Mesenchymal stem cell (in vitro differentiated cells and primary cell): Measurements from ENCODE around the gene KIAA0513.

ENCODE experiments used
- DNase-seq: peaks from one replicate; pipeline ENCODE4 v3.0.0-alpha.2; 2013
- H2AFZ ChIP-seq: one replicate; pipeline ENCODE4 v1.6.1; 2013; ENCODE audit warnings: low read depth, mild to moderate bottlenecking, control low read depth, inconsistent platforms, low read length, moderate library complexity
- H2AK5ac ChIP-seq: 2 replicates; pipeline ENCODE4 v1.6.1; 2013; ENCODE audit warnings: low read length, moderate library complexity, mild to moderate bottlenecking, inconsistent platforms; ENCODE audit not compliant: severe bottlenecking
- H2BK120ac ChIP-seq: one replicate; pipeline ENCODE4 v1.6.1; 2013; ENCODE audit warnings: low read depth, mild to moderate bottlenecking, inconsistent platforms, low read length, moderate library complexity
- H2BK12ac ChIP-seq, 2 experiments: one replicate each; pipeline ENCODE4 v1.6.1; 2013; ENCODE audit warnings: inconsistent platforms in 2 of 2, low read length in 2 of 2, mild to moderate bottlenecking in 2 of 2, moderate library complexity in 2 of 2, control low read depth in 1 of 2
- H2BK15ac ChIP-seq: one replicate; pipeline ENCODE4 v1.6.1; 2013; ENCODE audit warnings: mild to moderate bottlenecking, low read depth, inconsistent platforms; ENCODE audit not compliant: poor library complexity, severe bottlenecking
- H2BK5ac ChIP-seq: 2 replicates; pipeline ENCODE4 v1.6.1; 2013; ENCODE audit warnings: low read depth, mild to moderate bottlenecking, low read length, control low read depth, inconsistent platforms; ENCODE audit not compliant: poor library complexity, severe bottlenecking
- H3K14ac ChIP-seq, 2 experiments: one replicate each; pipeline ENCODE4 v1.6.1; 2013; ENCODE audit warnings: inconsistent platforms in 2 of 2, low read length in 2 of 2, control low read depth in 1 of 2, mild to moderate bottlenecking in 1 of 2, moderate library complexity in 1 of 2
- H3K18ac ChIP-seq, 2 experiments: one replicate each; pipeline ENCODE4 v1.6.1; 2013; ENCODE audit warnings: inconsistent platforms in 2 of 2, low read length in 2 of 2, control low read depth in 1 of 2, low read depth in 1 of 2, mild to moderate bottlenecking in 1 of 2
- H3K23ac ChIP-seq, 2 experiments: one replicate each; pipeline ENCODE4 v1.6.1; 2013; ENCODE audit warnings: inconsistent platforms in 2 of 2, low read length in 2 of 2, mild to moderate bottlenecking in 2 of 2, moderate library complexity in 2 of 2, control low read depth in 1 of 2
- H3K27ac ChIP-seq: 2 replicates; pipeline ENCODE4 v1.5.1; 2013; ENCODE audit warnings: mild to moderate bottlenecking, moderate library complexity, low read length, control low read depth, inconsistent platforms; ENCODE audit not compliant: poor library complexity, severe bottlenecking
- H3K27me3 ChIP-seq, 2 experiments: 2 replicates each; pipeline versions ENCODE4 v1.6.1 to v1.7.0; 2013; ENCODE audit warnings: low read length in 2 of 2, mild to moderate bottlenecking in 2 of 2, moderate library complexity in 2 of 2, control low read depth in 1 of 2, inconsistent platforms in 1 of 2; ENCODE audit not compliant: control insufficient read depth in 1 of 2, insufficient read depth in 1 of 2
- H3K36me3 ChIP-seq, 2 experiments: 2 replicates each; pipeline versions ENCODE4 v1.6.1 to v1.7.0; 2013; ENCODE audit warnings: low read length in 2 of 2, control low read depth in 1 of 2, inconsistent platforms in 1 of 2, low read depth in 1 of 2, mild to moderate bottlenecking in 1 of 2; ENCODE audit not compliant: insufficient read depth in 2 of 2, control insufficient read depth in 1 of 2
- H3K4ac ChIP-seq, 2 experiments: one replicate each; pipeline ENCODE4 v1.6.1; 2013; ENCODE audit warnings: inconsistent platforms in 2 of 2, low read length in 2 of 2, mild to moderate bottlenecking in 2 of 2, moderate library complexity in 2 of 2, control low read depth in 1 of 2, low read depth in 1 of 2
- H3K4me1 ChIP-seq: 2 replicates; pipeline ENCODE4 v1.6.1; 2013; ENCODE audit warnings: low read depth, low read length, control low read depth; ENCODE audit not compliant: control insufficient read depth, insufficient read depth
- H3K4me2 ChIP-seq: 2 replicates; pipeline ENCODE4 v1.6.1; 2013; ENCODE audit warnings: low read length, mild to moderate bottlenecking, inconsistent platforms; ENCODE audit not compliant: poor library complexity, severe bottlenecking
- H3K4me3 ChIP-seq, 2 experiments: 2 replicates each; pipeline versions ENCODE4 v1.5.1 to v1.7.0; 2013; ENCODE audit warnings: low read length in 2 of 2, mild to moderate bottlenecking in 2 of 2, control low read depth in 1 of 2, low read depth in 1 of 2; ENCODE audit not compliant: insufficient read depth in 1 of 2
- H3K79me1 ChIP-seq: replicated peaks from 2 replicates; pipeline ENCODE4 v1.6.1; 2013; ENCODE audit warnings: mild to moderate bottlenecking, control low read depth, low read length, inconsistent platforms; ENCODE audit not compliant: poor library complexity, severe bottlenecking
- H3K9ac ChIP-seq: 2 replicates; pipeline ENCODE4 v1.7.0; 2013; ENCODE audit warnings: mild to moderate bottlenecking, low read length, moderate library complexity
- H3K9me3 ChIP-seq: 2 replicates; pipeline ENCODE4 v1.7.0; 2013; ENCODE audit warnings: mild to moderate bottlenecking, low read length; ENCODE audit not compliant: control insufficient read depth
- H4K8ac ChIP-seq: one replicate; pipeline ENCODE4 v1.6.1; 2013; ENCODE audit warnings: inconsistent platforms, mild to moderate bottlenecking, low read length, moderate library complexity
- H4K91ac ChIP-seq: one replicate; pipeline ENCODE4 v1.6.1; 2013; ENCODE audit warnings: mild to moderate bottlenecking, low read length, inconsistent platforms
- WGBS: methylation state at CpG from one replicate; pipeline ENCODE4 v1.1.7; 2013; ENCODE audit warnings: mixed read lengths; 5-methylcytosine and 5-hydroxymethylcytosine counted together

Gene KIAA0513

DNA sequence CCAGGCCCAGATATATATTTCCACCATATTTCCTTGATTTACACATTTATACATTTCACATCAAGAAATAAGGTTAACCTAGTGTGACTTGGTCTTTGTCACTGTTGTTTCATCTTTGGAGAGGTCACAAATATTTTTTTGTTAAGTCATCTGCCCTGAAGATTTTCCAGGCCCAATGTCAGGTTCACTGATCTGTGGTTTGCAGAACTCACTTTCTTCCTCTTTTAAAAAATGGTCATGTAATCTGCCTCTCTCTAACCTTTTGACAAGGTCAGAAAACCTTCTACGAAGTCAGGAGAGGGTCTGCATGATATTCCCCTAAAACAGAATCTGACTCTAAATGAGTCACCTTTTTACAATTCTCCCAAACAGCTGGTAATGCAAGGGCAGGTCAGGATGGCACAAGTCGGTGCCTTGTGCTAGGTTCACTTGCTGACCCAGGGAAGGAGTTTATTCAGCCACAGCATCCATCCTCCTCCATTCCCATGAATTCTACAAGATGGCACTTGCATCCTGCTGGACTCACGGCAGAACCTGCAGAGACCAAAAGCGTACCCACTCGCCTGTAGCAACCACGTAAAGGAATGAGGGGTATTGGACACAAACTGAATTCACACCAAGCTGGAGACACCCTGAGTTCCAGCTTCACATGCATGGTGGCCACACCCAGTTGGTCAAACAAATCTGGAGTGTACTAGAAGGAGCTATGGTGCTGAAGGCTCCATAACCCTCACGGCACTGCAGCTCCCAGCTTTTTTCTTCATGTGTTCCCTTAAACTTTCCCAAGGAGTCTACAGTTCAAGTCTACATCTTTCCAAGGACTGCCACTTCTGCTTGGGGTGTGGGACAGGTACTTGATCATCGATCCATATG is 1.6 kb upstream of the KIAA0513 start:
- H3K9ac ChIP-seq, result peak overlapping the region; percentile 98

DNA sequence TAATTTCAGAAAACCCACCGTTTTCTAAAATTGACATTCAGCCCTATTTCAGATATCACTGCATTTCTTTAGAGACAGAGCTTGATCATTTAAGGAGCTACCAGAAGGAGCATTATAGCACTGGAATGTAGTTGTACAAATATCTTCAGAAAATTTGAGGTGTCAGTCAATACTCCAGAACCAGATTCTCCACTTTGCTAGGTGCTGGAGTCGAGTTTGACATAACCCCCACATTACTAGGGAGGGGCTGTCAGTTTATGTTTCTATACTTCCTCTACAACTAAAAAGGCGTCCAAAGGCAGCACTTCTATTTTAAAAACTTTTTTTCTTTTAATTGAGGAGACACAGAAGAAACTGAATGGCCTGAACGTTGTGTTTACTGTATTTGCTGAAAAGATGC is 892 bp upstream of the KIAA0513 start:
- Histone ChIP-seq H3K27ac (no peak overlapping the region), H3K14ac (no peak overlapping the region), H3K9me3 (no peaks in the 10 kb centered on the region), H3K4me2 (peak overlapping the region; percentile 63), H2BK12ac (no peak overlapping the region), H3K27me3 (no peaks in the 10 kb centered on the region), H3K4me1 (peaks cover 16% of the 10 kb centered on the region), H4K91ac (no peak overlapping the region), H2BK5ac (no peak overlapping the region), H3K79me1 (peaks cover 9% of the 10 kb centered on the region), H3K23ac (no peak overlapping the region), H3K4ac (no peak overlapping the region), H2AFZ (no peak overlapping the region), H3K36me3 (peaks cover 0 to 5% of the 10 kb centered on the region in 2 experiments), H2BK120ac (no peak overlapping the region), H3K4me3 (peak overlapping the region in 1 of 2 experiments; percentile 92), H4K8ac (no peak overlapping the region), H2AK5ac (no peak overlapping the region), H2BK15ac (no peak overlapping the region), H3K18ac (no peak overlapping the region), H3K9ac (peak overlapping the region; percentile 98)
- no peak for DNase-seq
- WGBS, result 82% methylated on average over 3 of the region's 4 CpGs

More for the DNA sequence above, 1.6 kb upstream of the KIAA0513 start:
- Histone ChIP-seq H3K4me2 (no peak overlapping the region), H3K27ac (no peak overlapping the region), H3K4me3 (peak overlapping the region in 1 of 2 experiments; percentile 92), H3K27me3 (no peaks in the 10 kb centered on the region), H2BK15ac (no peak overlapping the region), H3K18ac (no peak overlapping the region), H3K4ac (no peak overlapping the region), H2BK120ac (no peak overlapping the region), H4K91ac (no peak overlapping the region), H3K4me1 (peaks cover 16% of the 10 kb centered on the region), H3K9me3 (no peaks in the 10 kb centered on the region), H3K36me3 (no peaks in the 10 kb centered on the region), H3K23ac (no peak overlapping the region), H4K8ac (no peak overlapping the region), H3K14ac (no peak overlapping the region), H2BK5ac (no peak overlapping the region), H3K79me1 (peaks cover 7% of the 10 kb centered on the region), H2AK5ac (no peak overlapping the region), H2BK12ac (no peak overlapping the region), H2AFZ (no peak overlapping the region)
- WGBS, result 90% methylated on average over 8 of the region's 8 CpGs
- no peak for DNase-seq

DNA sequence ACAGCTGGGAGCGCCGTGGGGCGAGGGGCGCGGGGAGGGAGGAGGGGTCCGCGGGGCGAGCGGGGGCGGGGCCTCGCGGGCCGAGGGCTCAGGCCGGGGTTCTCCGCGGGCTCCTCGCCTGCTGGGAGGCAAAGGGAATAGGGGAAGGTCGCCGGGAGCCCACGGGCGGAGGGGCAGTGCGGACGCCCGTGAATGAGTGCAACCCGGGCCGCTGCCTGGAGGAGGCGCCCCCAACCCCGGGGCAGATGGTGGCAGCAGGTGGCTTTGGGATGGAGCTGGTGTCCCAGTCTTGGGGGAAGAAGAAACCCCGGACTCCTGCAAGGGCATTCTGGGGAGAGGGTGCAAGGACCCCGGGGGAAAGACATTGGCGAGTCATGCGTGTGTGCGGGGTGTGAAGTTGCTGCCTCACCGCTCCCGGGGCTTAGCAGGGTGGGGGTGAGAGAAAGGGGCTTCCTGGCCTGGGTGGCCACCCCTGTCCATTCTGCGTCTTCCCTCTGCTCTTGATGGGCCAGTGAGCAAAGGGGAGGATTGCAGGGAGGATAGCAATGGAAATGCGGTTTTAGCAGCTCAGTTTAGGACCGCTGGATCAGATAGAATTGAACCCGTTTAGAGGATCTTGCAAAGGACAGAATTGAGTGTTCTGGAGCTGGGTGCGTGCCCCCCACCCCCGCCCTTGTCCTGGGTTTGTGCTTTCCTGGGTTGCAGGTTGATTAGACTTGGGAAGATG is 526 bp downstream of the KIAA0513 start:
- Histone ChIP-seq H2BK120ac (peak overlapping the region; percentile 93), H2AK5ac (no peak overlapping the region), H3K4me1 (peaks cover 17% of the 10 kb centered on the region), H2AFZ (peak overlapping the region; percentile 33), H3K27ac (no peak overlapping the region), H3K4me2 (peak overlapping the region; percentile 90), H3K23ac (peak overlapping the region in 1 of 2 experiments; percentile 14), H2BK5ac (no peak overlapping the region), H3K36me3 (peaks cover 6 to 13% of the 10 kb centered on the region in 2 experiments), H3K4ac (peak overlapping the region in 1 of 2 experiments; percentile 71), H4K91ac (peak overlapping the region; percentile 66), H3K9me3 (no peaks in the 10 kb centered on the region), H3K27me3 (no peaks in the 10 kb centered on the region), H3K14ac (peak overlapping the region in 1 of 2 experiments; percentile 13), H2BK15ac (peak overlapping the region; percentile 89), H3K18ac (peak overlapping the region; percentile 67 to 93), H4K8ac (peak overlapping the region; percentile 95), H3K4me3 (peak overlapping the region; percentile 79 to 92), H3K9ac (peak overlapping the region; percentile 98), H2BK12ac (no peak overlapping the region), H3K79me1 (peaks cover 11% of the 10 kb centered on the region)
- peak; percentile 17 for DNase-seq
- WGBS, result 6% methylated on average over 29 of the region's 41 CpGs
